Loucy (cell line): ENCODE data around the gene KDM2B.

Experiments
- CTCF ChIP-seq: fragments of 200-600 bp; sonication (generic); conservative IDR thresholded peaks from 2 replicates; pipeline ENCODE4 v1.5.1; 2014; ENCODE audit warnings: mild to moderate bottlenecking, antibody characterized with exemption, low read length
- EZH2phosphoT487 ChIP-seq: fragments of 200-600 bp; IDR thresholded peaks from 2 replicates; pipeline ENCODE4 v1.6.1; 2018; ENCODE audit warnings: antibody characterized with exemption, mild to moderate bottlenecking, moderate library complexity, borderline replicate concordance

GRCh38 chr12:121466794-121467637, 113.8 kb downstream of the KDM2B start:
- no peak for TF ChIP-seq CTCF
- TF ChIP-seq EZH2phosphoT487, result no peak
